ENCODE results near the gene HAVCR1. TPM values are rescaled to one million over a fixed set of nuclear protein-coding genes. Genes with fewer than 3 reads are reported as not detected.
A peak's percentile ranks its signal among the peaks of the same experiment; 100 is the strongest.

Gene HAVCR1
- total and polyA plus RNA-seq, 2 of the 13 experiments (the other 11 are each of a cell fraction or from before 2014, with no cell fraction given) = 0.93 to 12.3 TPM

DNA sequence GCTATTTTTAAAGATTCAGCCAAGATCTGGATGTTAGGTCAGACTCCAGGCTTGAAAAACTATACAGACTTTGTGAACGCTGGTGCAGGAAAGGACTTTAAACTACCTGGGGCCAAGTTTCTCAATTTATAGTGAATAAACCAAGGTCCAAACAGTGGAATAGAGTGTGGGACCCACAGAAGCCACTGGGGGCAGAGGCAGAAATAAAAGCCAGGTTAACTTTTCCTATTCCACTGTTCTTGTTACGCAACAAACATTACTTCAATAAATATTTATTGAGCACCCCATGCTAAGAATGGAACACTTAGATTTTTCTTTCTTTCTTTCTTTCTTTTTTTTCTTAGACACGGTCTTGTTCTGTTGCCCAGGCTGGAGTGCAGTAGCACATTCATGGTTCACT, 11.0 kb upstream of the HAVCR1 start (continued):
- TF ChIP-seq STAG1 (CRISPR knock-in tag; IDR thresholded peaks at IDR 0.05) (peak; percentile 20), SMC3 (IDR thresholded peaks at IDR 0.05; ENCODE audit: low read length) (peak; percentile 41), HNF4G (IDR thresholded peaks at IDR 0.05; ENCODE audit: borderline replicate concordance, low read depth, low read length) (peak; percentile 85), HNF4G (CRISPR knock-in tag; IDR thresholded peaks at IDR 0.05; ENCODE audit: borderline replicate concordance, low read depth) (no peak; the same call in 1 of the 2 replicates), KLF6 (CRISPR knock-in tag; IDR thresholded peaks at IDR 0.05) (no peak), MEF2D (CRISPR knock-in tag; IDR thresholded peaks at IDR 0.05) (0 out of 2 replicates have a peak, but pooled peaks have one; percentile 47), CEBPB (IDR thresholded peaks at IDR 0.05; ENCODE audit: borderline replicate concordance, low read depth, low read length) (peak; percentile 88), SOX6 (IDR thresholded peaks at IDR 0.05) (no peak), SOX6 (CRISPR knock-in tag; IDR thresholded peaks at IDR 0.05) (peak; percentile 38; the same call in 1 of the 2 replicates), KDM6A (CRISPR knock-in tag; IDR thresholded peaks at IDR 0.05; ENCODE audit: low read depth) (0 out of 2 replicates have a peak, but pooled peaks have one; percentile 29), CEBPG (CRISPR knock-in tag; IDR thresholded peaks at IDR 0.05) (peak; percentile 81), ASH2L (IDR thresholded peaks at IDR 0.05; ENCODE audit: insufficient read length, low read depth, low read length) (peak; percentile 25), POGZ (CRISPR knock-in tag; IDR thresholded peaks at IDR 0.05) (peak; percentile 46; the same call in 1 of the 2 replicates)
- TF ChIP-seq, protein P1, sequence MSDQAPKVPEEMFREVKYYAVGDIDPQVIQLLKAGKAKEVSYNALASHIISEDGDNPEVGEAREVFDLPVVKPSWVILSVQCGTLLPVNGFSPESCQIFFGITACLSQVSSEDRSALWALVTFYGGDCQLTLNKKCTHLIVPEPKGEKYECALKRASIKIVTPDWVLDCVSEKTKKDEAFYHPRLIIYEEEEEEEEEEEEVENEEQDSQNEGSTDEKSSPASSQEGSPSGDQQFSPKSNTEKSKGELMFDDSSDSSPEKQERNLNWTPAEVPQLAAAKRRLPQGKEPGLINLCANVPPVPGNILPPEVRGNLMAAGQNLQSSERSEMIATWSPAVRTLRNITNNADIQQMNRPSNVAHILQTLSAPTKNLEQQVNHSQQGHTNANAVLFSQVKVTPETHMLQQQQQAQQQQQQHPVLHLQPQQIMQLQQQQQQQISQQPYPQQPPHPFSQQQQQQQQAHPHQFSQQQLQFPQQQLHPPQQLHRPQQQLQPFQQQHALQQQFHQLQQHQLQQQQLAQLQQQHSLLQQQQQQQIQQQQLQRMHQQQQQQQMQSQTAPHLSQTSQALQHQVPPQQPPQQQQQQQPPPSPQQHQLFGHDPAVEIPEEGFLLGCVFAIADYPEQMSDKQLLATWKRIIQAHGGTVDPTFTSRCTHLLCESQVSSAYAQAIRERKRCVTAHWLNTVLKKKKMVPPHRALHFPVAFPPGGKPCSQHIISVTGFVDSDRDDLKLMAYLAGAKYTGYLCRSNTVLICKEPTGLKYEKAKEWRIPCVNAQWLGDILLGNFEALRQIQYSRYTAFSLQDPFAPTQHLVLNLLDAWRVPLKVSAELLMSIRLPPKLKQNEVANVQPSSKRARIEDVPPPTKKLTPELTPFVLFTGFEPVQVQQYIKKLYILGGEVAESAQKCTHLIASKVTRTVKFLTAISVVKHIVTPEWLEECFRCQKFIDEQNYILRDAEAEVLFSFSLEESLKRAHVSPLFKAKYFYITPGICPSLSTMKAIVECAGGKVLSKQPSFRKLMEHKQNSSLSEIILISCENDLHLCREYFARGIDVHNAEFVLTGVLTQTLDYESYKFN (CRISPR knock-in tag; conservative IDR thresholded peaks at IDR 0.05) = peak; percentile 64
- TF ChIP-seq, protein P2, sequence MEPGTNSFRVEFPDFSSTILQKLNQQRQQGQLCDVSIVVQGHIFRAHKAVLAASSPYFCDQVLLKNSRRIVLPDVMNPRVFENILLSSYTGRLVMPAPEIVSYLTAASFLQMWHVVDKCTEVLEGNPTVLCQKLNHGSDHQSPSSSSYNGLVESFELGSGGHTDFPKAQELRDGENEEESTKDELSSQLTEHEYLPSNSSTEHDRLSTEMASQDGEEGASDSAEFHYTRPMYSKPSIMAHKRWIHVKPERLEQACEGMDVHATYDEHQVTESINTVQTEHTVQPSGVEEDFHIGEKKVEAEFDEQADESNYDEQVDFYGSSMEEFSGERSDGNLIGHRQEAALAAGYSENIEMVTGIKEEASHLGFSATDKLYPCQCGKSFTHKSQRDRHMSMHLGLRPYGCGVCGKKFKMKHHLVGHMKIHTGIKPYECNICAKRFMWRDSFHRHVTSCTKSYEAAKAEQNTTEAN (CRISPR knock-in tag; conservative IDR thresholded peaks at IDR 0.05) = no peak
- TF ChIP-seq, protein P3, sequence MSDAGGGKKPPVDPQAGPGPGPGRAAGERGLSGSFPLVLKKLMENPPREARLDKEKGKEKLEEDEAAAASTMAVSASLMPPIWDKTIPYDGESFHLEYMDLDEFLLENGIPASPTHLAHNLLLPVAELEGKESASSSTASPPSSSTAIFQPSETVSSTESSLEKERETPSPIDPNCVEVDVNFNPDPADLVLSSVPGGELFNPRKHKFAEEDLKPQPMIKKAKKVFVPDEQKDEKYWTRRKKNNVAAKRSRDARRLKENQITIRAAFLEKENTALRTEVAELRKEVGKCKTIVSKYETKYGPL (CRISPR knock-in tag; IDR thresholded peaks at IDR 0.05) = 0 out of 2 replicates have a peak, but pooled peaks have one; percentile 31
- TF ChIP-seq, protein P4, sequence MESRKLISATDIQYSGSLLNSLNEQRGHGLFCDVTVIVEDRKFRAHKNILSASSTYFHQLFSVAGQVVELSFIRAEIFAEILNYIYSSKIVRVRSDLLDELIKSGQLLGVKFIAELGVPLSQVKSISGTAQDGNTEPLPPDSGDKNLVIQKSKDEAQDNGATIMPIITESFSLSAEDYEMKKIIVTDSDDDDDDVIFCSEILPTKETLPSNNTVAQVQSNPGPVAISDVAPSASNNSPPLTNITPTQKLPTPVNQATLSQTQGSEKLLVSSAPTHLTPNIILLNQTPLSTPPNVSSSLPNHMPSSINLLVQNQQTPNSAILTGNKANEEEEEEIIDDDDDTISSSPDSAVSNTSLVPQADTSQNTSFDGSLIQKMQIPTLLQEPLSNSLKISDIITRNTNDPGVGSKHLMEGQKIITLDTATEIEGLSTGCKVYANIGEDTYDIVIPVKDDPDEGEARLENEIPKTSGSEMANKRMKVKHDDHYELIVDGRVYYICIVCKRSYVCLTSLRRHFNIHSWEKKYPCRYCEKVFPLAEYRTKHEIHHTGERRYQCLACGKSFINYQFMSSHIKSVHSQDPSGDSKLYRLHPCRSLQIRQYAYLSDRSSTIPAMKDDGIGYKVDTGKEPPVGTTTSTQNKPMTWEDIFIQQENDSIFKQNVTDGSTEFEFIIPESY (CRISPR knock-in tag; IDR thresholded peaks at IDR 0.05) = 0 out of 2 replicates have a peak, but pooled peaks have one; percentile 5
- TF ChIP-seq, protein P5, sequence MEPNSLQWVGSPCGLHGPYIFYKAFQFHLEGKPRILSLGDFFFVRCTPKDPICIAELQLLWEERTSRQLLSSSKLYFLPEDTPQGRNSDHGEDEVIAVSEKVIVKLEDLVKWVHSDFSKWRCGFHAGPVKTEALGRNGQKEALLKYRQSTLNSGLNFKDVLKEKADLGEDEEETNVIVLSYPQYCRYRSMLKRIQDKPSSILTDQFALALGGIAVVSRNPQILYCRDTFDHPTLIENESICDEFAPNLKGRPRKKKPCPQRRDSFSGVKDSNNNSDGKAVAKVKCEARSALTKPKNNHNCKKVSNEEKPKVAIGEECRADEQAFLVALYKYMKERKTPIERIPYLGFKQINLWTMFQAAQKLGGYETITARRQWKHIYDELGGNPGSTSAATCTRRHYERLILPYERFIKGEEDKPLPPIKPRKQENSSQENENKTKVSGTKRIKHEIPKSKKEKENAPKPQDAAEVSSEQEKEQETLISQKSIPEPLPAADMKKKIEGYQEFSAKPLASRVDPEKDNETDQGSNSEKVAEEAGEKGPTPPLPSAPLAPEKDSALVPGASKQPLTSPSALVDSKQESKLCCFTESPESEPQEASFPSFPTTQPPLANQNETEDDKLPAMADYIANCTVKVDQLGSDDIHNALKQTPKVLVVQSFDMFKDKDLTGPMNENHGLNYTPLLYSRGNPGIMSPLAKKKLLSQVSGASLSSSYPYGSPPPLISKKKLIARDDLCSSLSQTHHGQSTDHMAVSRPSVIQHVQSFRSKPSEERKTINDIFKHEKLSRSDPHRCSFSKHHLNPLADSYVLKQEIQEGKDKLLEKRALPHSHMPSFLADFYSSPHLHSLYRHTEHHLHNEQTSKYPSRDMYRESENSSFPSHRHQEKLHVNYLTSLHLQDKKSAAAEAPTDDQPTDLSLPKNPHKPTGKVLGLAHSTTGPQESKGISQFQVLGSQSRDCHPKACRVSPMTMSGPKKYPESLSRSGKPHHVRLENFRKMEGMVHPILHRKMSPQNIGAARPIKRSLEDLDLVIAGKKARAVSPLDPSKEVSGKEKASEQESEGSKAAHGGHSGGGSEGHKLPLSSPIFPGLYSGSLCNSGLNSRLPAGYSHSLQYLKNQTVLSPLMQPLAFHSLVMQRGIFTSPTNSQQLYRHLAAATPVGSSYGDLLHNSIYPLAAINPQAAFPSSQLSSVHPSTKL (CRISPR knock-in tag; IDR thresholded peaks at IDR 0.05) = peak; percentile 55
